Measurements from ENCODE around the gene IPP.
"Not testable (repeated sequence)": the region's sequence is repeated elsewhere in the genome, so short reads cannot be mapped to it uniquely, and the experiment has no call there.

IPP gene

DNA sequence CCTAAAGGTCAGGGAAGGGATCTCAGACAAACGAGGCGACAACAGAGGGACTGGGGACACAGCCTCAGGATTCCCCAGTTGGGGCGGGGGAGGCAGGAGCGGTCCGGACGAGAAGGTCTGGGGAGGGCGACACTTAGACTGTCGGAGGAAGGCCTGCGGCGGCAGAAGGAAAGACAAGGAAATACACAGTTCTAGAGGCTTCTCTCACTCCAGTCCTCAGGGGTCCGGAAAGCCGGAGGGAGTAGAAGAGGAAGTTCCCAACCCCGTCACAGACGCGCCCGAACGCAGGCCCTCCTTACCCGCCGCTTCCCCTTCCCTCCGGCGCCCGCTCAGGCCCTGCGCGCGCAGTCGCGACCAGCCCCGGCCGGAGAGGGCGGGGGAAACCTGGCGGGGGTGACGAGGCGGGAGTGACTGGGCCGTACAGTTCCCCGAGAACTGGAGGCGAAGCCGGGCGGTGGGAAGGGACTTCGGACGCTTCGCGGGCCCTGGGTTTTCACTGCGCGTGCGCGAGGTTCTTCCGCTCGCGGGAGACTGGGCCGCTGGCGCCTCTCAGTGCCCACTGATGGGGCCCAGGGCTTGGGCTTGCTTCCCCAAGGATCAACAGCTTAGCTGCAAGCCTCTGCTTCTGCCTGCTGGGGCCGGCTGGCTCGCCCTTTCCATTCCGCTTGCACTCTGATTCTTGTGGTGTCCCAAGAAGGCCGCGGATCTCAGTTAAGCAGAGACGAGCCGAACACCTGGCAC lies at the start of gene IPP:
TSS of gene IPP (minus strand) at position 356 of the 741 bp plus-strand sequence. CDS start 4,242 bp downstream, outside the sequence.
- peak; percentile 91 for DNase-seq

GRCh38 chr1:45796946-45797345 lies 46.5 kb upstream of the IPP start:
- no peak for DNase-seq

- no peak for DNase-seq
Observed at GRCh38 chr1:45796381-45796780, 45.9 kb upstream of the IPP start.

- no peak for DNase-seq
Observed at GRCh38 chr1:45793942-45794604, 43.6 kb upstream of the IPP start.

DNA sequence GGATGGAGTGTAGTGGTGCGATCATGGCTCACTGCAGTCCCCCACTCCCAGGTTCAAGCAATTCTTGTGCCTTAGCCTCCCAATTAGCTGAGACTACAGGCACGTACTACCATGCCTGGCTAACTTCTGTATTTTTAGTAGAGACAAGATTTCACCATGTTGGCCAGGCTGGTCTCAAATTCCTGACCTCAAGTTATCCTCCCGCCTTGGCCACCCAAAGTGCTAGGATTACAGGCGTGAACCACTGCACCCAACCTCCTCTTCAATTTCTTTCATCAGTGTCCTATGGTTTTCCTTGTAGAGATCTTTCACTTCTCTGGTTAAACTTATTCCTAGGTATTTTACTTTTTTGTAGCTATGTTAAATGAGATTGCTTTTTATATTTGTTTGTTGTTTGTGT lies 42.3 kb upstream of the IPP start:
- no peak for DNase-seq

DNA sequence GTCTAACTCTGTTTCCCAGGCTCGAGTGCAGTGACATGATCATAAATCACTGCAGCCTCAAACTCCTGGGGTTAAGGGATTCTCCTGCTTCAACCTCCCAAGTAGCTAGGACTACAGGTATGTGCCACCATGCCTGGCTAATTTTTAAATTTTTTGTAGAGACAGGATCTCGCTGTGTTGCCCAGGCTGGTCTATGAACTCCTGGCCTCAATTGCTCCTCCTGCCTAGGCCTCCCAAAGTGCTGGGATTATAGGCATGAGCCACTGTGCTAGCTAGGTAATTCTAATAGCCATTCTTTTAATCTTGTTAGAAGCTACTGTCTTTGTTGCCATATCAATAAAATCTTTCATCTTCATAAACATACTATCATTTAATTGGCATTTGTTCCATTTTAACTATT lies 39.1 kb upstream of the IPP start:
- DNase-seq, result no peak

DNA sequence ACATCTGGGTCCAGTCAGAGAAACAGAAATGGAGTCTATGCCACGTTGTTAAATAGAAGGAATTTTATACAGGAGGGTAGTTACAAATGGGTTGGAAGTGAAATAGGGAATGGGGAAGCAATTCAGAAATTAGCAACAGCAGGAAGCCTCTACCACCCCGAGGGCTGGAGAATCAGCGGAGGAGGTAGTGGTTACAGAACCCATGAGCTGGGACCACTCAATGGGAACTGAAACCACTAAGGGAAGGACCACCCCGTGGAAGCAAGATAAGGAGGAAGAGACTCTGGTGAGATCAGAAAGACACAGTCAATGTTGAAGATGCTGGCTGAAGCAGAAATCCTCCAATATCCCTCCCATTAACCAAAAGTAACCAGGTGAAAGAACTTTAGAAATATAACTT lies 37.5 kb upstream of the IPP start:
- no peak for DNase-seq

GRCh38 chr1:45785583-45785982 lies 35.1 kb upstream of the IPP start:
- no peak for DNase-seq

- no peak for DNase-seq
Observed at GRCh38 chr1:45775794-45776193, 25.3 kb upstream of the IPP start.

- DNase-seq, result no peak
Observed at GRCh38 chr1:45772971-45773370, 22.5 kb upstream of the IPP start.

DNA sequence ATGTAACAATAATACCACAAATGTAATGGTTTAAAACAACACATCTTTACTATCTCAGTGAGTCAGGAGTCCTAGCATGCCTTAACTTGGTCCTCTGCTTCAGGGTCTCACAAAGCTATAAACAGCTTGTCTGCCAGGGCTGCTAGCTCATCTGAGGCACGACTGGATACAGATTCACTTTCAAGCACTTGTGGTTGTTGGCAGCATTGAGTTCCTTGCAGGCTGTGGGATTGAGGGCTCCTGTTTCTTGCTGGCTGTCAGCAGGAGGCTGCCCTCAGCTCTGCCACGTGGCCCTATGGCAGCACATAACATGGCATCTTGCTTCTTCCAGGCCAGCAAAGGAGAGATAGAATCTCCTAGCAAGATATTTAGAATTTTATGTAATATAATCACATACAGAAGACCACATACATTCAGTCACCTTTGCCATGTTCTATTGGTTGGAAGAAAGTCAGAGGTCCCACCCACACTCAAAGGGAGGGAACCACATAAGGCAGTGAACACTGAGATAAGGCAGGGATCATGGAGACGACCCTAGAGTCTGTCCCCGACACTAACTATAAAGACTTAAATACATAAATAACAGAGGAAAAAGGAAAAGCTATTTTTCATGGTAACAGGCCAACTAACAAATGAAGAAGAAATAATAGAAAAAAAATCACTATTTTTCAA lies 18.9 kb upstream of the IPP start:
- DNase-seq, result no peak

DNA sequence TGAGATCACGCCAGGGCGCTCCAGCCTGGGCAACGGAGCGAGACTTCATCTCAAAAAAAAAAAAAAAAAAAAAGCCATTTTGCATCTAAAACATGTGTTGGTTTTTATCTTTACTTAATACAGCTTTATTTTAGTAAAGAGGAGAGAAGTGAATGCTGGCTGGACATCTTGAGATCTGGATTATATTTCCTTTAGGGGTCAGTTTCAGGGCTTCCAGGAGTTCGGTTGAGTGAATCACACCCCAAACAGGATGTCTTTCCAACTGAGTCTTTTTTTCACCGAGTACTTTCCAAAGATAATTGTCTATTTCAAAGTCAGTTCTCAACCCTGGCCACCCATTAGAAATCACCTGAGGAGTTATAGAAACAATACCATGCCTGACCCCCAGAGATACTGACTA lies 16.6 kb upstream of the IPP start:
- DNase-seq, result no peak

DNA sequence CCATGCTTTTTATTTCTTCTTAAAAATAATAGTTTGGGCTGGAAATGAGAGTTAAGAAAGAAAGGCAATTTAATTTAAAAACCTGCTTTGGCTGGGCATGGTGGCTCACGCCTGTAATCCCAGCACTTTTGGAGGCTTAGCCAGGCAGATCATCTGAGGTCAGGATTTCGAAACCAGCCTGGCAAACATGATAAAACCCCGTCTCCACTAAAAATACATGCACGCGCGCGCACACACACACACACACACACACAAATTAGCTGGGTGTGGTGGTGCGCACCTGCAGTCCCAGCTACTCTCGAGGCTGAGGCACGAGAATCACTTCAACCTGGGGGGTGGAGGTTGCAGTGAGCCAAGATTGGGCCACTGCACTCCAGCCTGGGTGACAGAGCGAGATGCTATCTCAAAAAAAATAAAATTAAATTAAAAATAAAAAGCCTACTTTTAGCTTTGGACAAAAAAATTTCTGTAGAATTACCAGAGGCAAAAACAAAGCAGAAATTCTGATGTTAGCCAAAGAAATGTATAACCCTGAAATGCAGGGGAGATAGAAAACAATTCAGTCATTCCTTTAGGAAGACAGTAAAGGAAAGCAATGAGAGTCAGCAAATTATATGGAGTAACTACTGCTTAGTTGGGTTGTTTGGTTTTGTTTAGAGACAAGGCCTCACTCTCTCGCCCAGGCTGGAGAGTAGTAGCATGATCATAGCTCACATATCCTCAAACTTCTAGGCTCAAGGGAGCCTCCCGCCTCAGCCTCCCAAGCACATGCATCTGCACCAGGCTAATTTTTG lies 15.7 kb upstream of the IPP start:
- DNase-seq, result no peak

DNA sequence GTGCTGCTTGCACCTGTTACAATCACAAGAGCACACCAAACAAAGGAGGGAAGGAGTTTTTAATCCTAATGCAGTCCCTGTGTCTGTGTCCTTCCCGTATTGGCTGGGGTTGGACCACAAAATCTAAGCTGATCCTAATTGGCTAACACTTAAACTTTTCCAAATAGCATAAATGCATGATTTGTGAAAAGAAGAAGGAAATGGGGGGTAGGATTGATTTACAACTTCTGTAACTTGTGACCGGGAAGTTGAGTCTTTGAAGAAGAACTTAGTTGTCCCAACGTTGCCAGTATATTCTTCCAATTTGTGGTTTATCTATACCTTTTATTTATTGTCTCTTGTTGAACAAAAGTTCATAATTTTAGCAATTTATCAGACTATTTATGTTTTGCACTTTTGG lies 11.8 kb upstream of the IPP start:
- no peak for DNase-seq

DNA sequence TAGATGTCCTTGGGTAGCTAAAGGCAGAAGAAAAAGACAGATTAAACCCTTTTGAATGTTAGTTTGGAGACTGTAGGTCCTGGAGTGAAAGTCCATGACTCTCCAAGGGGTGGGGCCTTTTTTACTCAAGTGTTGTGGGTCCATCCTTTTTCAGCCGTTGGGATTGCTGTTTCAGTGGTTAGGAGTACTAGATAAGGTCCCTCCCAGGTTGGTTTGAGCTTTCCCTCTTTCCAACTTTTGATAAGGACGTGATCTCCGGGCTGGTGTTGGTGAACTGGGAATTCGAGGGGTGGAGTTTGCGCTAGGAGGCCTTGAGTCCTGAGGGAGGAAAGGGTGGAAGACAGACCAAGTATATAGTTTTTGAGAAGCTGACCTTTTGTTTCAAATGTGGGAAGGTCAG lies 5.2 kb upstream of the IPP start:
- no peak for DNase-seq

DNA sequence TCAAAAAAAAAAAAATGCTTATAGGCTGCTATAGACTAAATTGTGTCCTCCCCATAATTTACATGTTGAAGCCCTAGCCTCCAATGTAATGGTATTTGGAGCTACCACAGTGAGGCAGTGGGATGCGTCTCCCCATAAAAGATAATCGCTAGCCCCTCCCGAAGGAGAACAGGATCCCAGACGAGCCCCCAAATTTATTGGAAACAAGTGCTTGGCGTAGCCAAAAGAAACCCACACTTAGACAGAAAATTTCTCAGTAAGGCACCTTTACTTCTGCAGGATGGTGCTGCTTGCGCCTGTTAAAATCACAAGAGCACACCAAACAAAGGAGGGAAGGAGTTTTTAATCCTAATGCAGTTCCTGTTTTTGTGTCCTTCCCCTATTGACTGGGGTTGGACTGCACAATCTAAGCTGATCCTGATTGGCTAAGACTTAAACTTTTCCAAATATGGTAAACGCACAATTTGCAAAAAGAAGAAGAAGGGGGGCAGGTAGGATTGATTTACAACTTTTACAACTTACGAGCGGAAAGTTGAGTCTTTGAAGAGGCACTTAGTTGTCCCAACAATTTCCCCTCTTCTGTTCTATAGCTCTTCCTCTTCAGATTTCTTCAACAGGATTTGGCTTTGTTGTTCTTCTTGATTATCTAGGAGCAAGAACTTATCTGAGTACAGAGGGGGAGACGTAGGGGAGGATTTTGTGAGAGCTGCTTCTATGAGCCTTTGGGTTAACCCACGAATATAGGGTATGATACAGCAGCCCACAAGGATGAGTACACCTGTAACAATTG lies 3.0 kb upstream of the IPP start:
- no peak for DNase-seq

GRCh38 chr1:45752441-45753052 lies 2.1 kb upstream of the IPP start:
- no peak for DNase-seq

GRCh38 chr1:45752014-45752413 lies 1.6 kb upstream of the IPP start:
- DNase-seq, result no peak

GRCh38 chr1:45751039-45751838 lies 786 bp upstream of the IPP start:
- DNase-seq, result not testable (repeated sequence)

DNA sequence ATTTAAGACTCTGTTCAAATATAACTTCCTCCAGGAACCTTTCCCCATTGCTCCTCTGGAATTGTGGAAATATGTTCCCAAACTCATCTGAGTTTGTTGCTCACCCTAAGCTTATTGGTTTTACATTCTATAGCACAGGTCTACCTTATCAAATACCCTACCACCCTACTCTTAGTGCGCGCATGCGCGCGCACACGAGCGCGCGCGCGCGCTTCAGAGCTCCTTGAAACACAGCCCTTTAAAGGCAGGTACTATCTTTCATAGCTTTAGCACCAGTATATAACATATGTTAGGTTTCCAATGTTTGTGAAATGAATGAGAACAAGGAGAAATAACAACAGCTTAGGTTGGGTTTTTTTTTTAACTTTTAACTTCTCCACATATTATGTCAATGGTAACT lies 3.5 kb downstream of the IPP start:
- no peak for DNase-seq

DNA sequence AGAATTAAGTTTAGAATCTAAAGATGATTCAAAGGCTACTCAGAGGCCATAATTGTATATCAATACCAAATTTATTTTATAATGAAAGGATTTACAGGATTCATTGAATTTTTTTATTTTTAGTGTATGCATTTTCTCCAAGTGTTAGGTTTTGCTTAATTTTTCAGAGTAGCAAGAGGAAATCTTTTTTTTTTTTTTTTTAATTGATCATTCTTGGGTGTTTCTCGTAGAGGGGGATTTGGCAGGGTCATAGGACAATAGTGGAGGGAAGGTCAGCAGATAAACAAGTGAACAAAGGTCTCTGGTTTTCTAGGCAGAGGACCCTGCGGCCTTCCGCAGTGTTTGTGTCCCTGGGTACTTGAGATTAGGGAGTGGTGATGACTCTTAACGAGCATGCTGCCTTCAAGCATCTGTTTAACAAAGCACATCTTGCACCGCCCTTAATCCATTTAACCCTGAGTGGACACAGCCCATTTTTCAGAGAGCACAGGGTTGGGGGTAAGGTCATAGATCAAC lies 10.8 kb downstream of the IPP start:
- DNase-seq, result not testable (repeated sequence)

All from stimulated activated CD4-positive, alpha-beta T cell treated with anti-CD3 and anti-CD28 coated beads, Interleukin-4, amount 100 ng/mL, for 1 hour (primary cell).